ENCODE measurements around the gene AUTS2.

Gene AUTS2

GRCh38 chr7:70450731-70451130, 852.5 kb downstream of the AUTS2 start:
- Mint-ChIP-seq H3K27ac (no peak overlapping the region), H3K27me3 (no peaks in the 10 kb centered on the region), H3K9me3 (no peaks in the 10 kb centered on the region), H3K4me1 (ENCODE audit: low read depth) (no peaks in the 10 kb centered on the region), H3K36me3 (ENCODE audit: low read depth) (no peaks in the 10 kb centered on the region), H3K4me3 (no peak overlapping the region)
- no peak for DNase-seq

GRCh38 chr7:70455925-70456324, 857.6 kb downstream of the AUTS2 start:
- H3K27ac Mint-ChIP-seq: no peak overlapping the region
- DNase-seq: no peak

GRCh38 chr7:70456719-70457118, 858.4 kb downstream of the AUTS2 start:
- H3K4me1 Mint-ChIP-seq (ENCODE audit: low read depth): peaks cover 27% of the 10 kb centered on the region
- no peaks in the 10 kb centered on the region for H3K27me3 Mint-ChIP-seq
- H3K4me3 Mint-ChIP-seq: no peak overlapping the region
- no peaks in the 10 kb centered on the region for H3K9me3 Mint-ChIP-seq
- no peaks in the 10 kb centered on the region for H3K36me3 Mint-ChIP-seq (ENCODE audit: low read depth)
- no peak overlapping the region for H3K27ac Mint-ChIP-seq
- DNase-seq: no peak

More at GRCh38 chr7:70455925-70456324, 857.6 kb downstream of the AUTS2 start:
- Mint-ChIP-seq H3K27me3 (no peaks in the 10 kb centered on the region), H3K9me3 (no peaks in the 10 kb centered on the region), H3K4me3 (no peak overlapping the region), H3K36me3 (ENCODE audit: low read depth) (no peaks in the 10 kb centered on the region), H3K4me1 (ENCODE audit: low read depth) (peaks cover 27% of the 10 kb centered on the region)

GRCh38 chr7:70457482-70457881, 859.2 kb downstream of the AUTS2 start:
- H3K4me1 Mint-ChIP-seq (ENCODE audit: low read depth): peaks cover 27% of the 10 kb centered on the region
- no peaks in the 10 kb centered on the region for H3K9me3 Mint-ChIP-seq
- no peak for DNase-seq
- H3K27me3 Mint-ChIP-seq: no peaks in the 10 kb centered on the region
- no peak overlapping the region for H3K4me3 Mint-ChIP-seq
- no peaks in the 10 kb centered on the region for H3K36me3 Mint-ChIP-seq (ENCODE audit: low read depth)
- no peak overlapping the region for H3K27ac Mint-ChIP-seq

- no peaks in the 10 kb centered on the region for H3K36me3 Mint-ChIP-seq (ENCODE audit: low read depth)
- H3K27ac Mint-ChIP-seq: no peak overlapping the region
- no peaks in the 10 kb centered on the region for H3K27me3 Mint-ChIP-seq
- peaks cover 27% of the 10 kb centered on the region for H3K4me1 Mint-ChIP-seq (ENCODE audit: low read depth)
- H3K9me3 Mint-ChIP-seq: no peaks in the 10 kb centered on the region
- H3K4me3 Mint-ChIP-seq: no peak overlapping the region
- no peak for DNase-seq
Measured at GRCh38 chr7:70457883-70458680, 859.8 kb downstream of the AUTS2 start.

GRCh38 chr7:70458745-70459144, 860.5 kb downstream of the AUTS2 start:
- Mint-ChIP-seq H3K9me3 (no peaks in the 10 kb centered on the region), H3K27ac (no peak overlapping the region), H3K36me3 (ENCODE audit: low read depth) (no peaks in the 10 kb centered on the region), H3K4me3 (no peak overlapping the region), H3K27me3 (no peaks in the 10 kb centered on the region), H3K4me1 (ENCODE audit: low read depth) (peaks cover 27% of the 10 kb centered on the region)
- DNase-seq: no peak

GRCh38 chr7:70459546-70459945, 861.3 kb downstream of the AUTS2 start:
- H3K27ac Mint-ChIP-seq: no peak overlapping the region
- H3K36me3 Mint-ChIP-seq (ENCODE audit: low read depth): no peaks in the 10 kb centered on the region
- no peak for DNase-seq
- H3K4me3 Mint-ChIP-seq: no peak overlapping the region
- no peaks in the 10 kb centered on the region for H3K27me3 Mint-ChIP-seq
- peaks cover 27% of the 10 kb centered on the region for H3K4me1 Mint-ChIP-seq (ENCODE audit: low read depth)
- no peaks in the 10 kb centered on the region for H3K9me3 Mint-ChIP-seq

- no peaks in the 10 kb centered on the region for H3K9me3 Mint-ChIP-seq
- no peak for DNase-seq
- H3K36me3 Mint-ChIP-seq (ENCODE audit: low read depth): no peaks in the 10 kb centered on the region
- no peak overlapping the region for H3K27ac Mint-ChIP-seq
- peaks cover 27% of the 10 kb centered on the region for H3K4me1 Mint-ChIP-seq (ENCODE audit: low read depth)
- no peak overlapping the region for H3K4me3 Mint-ChIP-seq
- H3K27me3 Mint-ChIP-seq: no peaks in the 10 kb centered on the region
Measured at GRCh38 chr7:70460071-70460470, 861.8 kb downstream of the AUTS2 start.

- H3K4me3 Mint-ChIP-seq: no peak overlapping the region
- DNase-seq: no peak
- H3K36me3 Mint-ChIP-seq (ENCODE audit: low read depth): no peaks in the 10 kb centered on the region
- no peaks in the 10 kb centered on the region for H3K27me3 Mint-ChIP-seq
- no peak overlapping the region for H3K27ac Mint-ChIP-seq
- H3K4me1 Mint-ChIP-seq (ENCODE audit: low read depth): peaks cover 27% of the 10 kb centered on the region
- no peaks in the 10 kb centered on the region for H3K9me3 Mint-ChIP-seq
Measured at GRCh38 chr7:70460562-70460961, 862.3 kb downstream of the AUTS2 start.

GRCh38 chr7:70463352-70463938, 865.2 kb downstream of the AUTS2 start:
- H3K36me3 Mint-ChIP-seq (ENCODE audit: low read depth): no peaks in the 10 kb centered on the region
- peaks cover 5% of the 10 kb centered on the region for H3K4me1 Mint-ChIP-seq (ENCODE audit: low read depth)
- H3K4me3 Mint-ChIP-seq: no peak overlapping the region
- no peaks in the 10 kb centered on the region for H3K27me3 Mint-ChIP-seq
- H3K9me3 Mint-ChIP-seq: no peaks in the 10 kb centered on the region
- H3K27ac Mint-ChIP-seq: no peak overlapping the region
- DNase-seq: no peak

GRCh38 chr7:70466725-70467364, 868.6 kb downstream of the AUTS2 start:
- H3K36me3 Mint-ChIP-seq (ENCODE audit: low read depth): no peaks in the 10 kb centered on the region
- H3K4me1 Mint-ChIP-seq (ENCODE audit: low read depth): peaks cover 2% of the 10 kb centered on the region
- no peak for DNase-seq
- no peaks in the 10 kb centered on the region for H3K9me3 Mint-ChIP-seq
- no peak overlapping the region for H3K4me3 Mint-ChIP-seq
- H3K27me3 Mint-ChIP-seq: no peaks in the 10 kb centered on the region
- no peak overlapping the region for H3K27ac Mint-ChIP-seq

- Mint-ChIP-seq H3K4me1 (ENCODE audit: low read depth) (peaks cover 2% of the 10 kb centered on the region), H3K27ac (no peak overlapping the region), H3K27me3 (no peaks in the 10 kb centered on the region), H3K36me3 (ENCODE audit: low read depth) (no peaks in the 10 kb centered on the region), H3K9me3 (no peaks in the 10 kb centered on the region), H3K4me3 (no peak overlapping the region)
- DNase-seq: no peak
Measured at GRCh38 chr7:70470746-70471145, 872.5 kb downstream of the AUTS2 start.

GRCh38 chr7:70472601-70473237, 874.4 kb downstream of the AUTS2 start:
- Mint-ChIP-seq H3K27ac (no peak overlapping the region), H3K36me3 (ENCODE audit: low read depth) (no peaks in the 10 kb centered on the region), H3K4me3 (no peak overlapping the region), H3K9me3 (no peaks in the 10 kb centered on the region), H3K4me1 (ENCODE audit: low read depth) (no peaks in the 10 kb centered on the region), H3K27me3 (no peaks in the 10 kb centered on the region)
- DNase-seq: no peak

GRCh38 chr7:70474639-70475234, 876.5 kb downstream of the AUTS2 start:
- no peak overlapping the region for H3K4me3 Mint-ChIP-seq

More at GRCh38 chr7:70474639-70475234, 876.5 kb downstream of the AUTS2 start:
- Mint-ChIP-seq H3K9me3 (no peaks in the 10 kb centered on the region), H3K36me3 (ENCODE audit: low read depth) (no peaks in the 10 kb centered on the region), H3K27me3 (no peaks in the 10 kb centered on the region), H3K27ac (no peak overlapping the region), H3K4me1 (ENCODE audit: low read depth) (no peaks in the 10 kb centered on the region)
- no peak for DNase-seq

All from activated T-cell treated with anti-CD3 and anti-CD28 coated beads, Interleukin-2, amount 50 U/mL, for 24 hours (primary cell).